Gastroesophageal sphincter (tissue), 4 donors: Measurements from ENCODE around the gene CDH4. TPM values are rescaled to one million over a fixed set of nuclear protein-coding genes. Genes with fewer than 3 reads are reported as not detected.

Source experiments
- ATAC-seq: fragments of 150-250 bp; one replicate; pipeline ENCODE4 v1.9.1; 2016; ENCODE audit warnings: mild to moderate bottlenecking, moderate library complexity
- H3K27ac ChIP-seq, 4 donors: fragments of 200-600 bp; sonication (generic) in 3 of 4; 1 replicate in 3 of 4; 2 replicates in 1 of 4; pipeline ENCODE4 v1.5.1; 2016 to 2019
- H3K27me3 ChIP-seq: fragments of 200-600 bp; sonication (generic); one replicate; pipeline ENCODE4 v1.5.1; 2019
- H3K36me3 ChIP-seq, 2 donors: fragments of 200-600 bp; sonication (generic); one replicate each; pipeline ENCODE4 v1.5.1; 2019; ENCODE audit warnings: control low read depth in 1 of 2
- H3K4me1 ChIP-seq, 3 donors: fragments of 200-600 bp; sonication (generic); 1 replicate in 2 of 3; 2 replicates in 1 of 3; pipeline ENCODE4 v1.5.1; 2016 to 2019; ENCODE audit warnings: control low read depth in 2 of 3
- H3K4me3 ChIP-seq, 2 donors: fragments of 200-600 bp; sonication (generic); one replicate each; pipeline ENCODE4 v1.5.1; 2019; ENCODE audit warnings: mild to moderate bottlenecking in 1 of 2, moderate library complexity in 1 of 2
- H3K9me3 ChIP-seq, 3 donors: fragments of 200-600 bp; sonication (generic); one replicate each; pipeline ENCODE4 v1.5.1; 2017 to 2019; ENCODE audit warnings: control low read depth in 2 of 3
- CTCF ChIP-seq, 4 experiments: fragments of 200-600 bp in 2 of 4; fragments of 450-650 bp in 2 of 4; sonication (generic) in 1 of 4; IDR thresholded peaks; one replicate each; pipeline ENCODE4 v1.5.1; 2017 to 2019; ENCODE audit warnings: antibody characterized with exemption in 4 of 4, mild to moderate bottlenecking in 2 of 4, moderate library complexity in 2 of 4
- EP300 ChIP-seq: sonication (generic); formaldehyde crosslinking; IDR thresholded peaks from one replicate; pipeline ENCODE4 v1.6.1; 2017; ENCODE audit warnings: antibody characterized with exemption, mild to moderate bottlenecking
- POLR2A ChIP-seq, 2 donors: fragments of 450-650 bp; IDR thresholded peaks; one replicate each; pipeline ENCODE4 v1.6.1; 2017; ENCODE audit warnings: antibody characterized with exemption in 2 of 2, mild to moderate bottlenecking in 2 of 2, moderate library complexity in 1 of 2
- POLR2AphosphoS5 ChIP-seq: sonication (generic); formaldehyde crosslinking; IDR thresholded peaks from one replicate; pipeline ENCODE4 v1.6.1; 2017; ENCODE audit warnings: antibody characterized with exemption
- WGBS, 2 donors: methylation state at CpG; one replicate each; pipeline ENCODE4 v1.1.5; 2018; ENCODE audit warnings: low coverage in 1 of 2; 5-methylcytosine and 5-hydroxymethylcytosine counted together
- total RNA-seq, 4 donors: library from RNA; depleted of rRNA; stranded (reverse); fragments of >200 nt; gene quantifications; one replicate each; pipeline ENCODE4 v1.1.0, GENCODE V29; 2016

Gene CDH4
- total RNA-seq, 4 donors from 2014 or later: under 0.01 to 1.5 (median 0.42) TPM; not detected in 1

- H3K36me3 ChIP-seq: no peaks in the 10 kb centered on the region
- no peak for ATAC-seq
- no peaks in the 10 kb centered on the region for H3K9me3 ChIP-seq
- no peak overlapping the region for H3K4me3 ChIP-seq
- 27 to 68% methylated on average over 2 of the region's 15 CpGs for WGBS, 2 donors
- no peak overlapping the region for H3K27ac ChIP-seq
- H3K27me3 ChIP-seq: peaks cover 75% of the 10 kb centered on the region
- TF ChIP-seq POLR2A (IDR thresholded peaks at IDR 0.05) (no peak), CTCF (IDR thresholded peaks at IDR 0.05) (no peak), POLR2AphosphoS5 (no peak), EP300 (no peak)
- no peaks in the 10 kb centered on the region for H3K4me1 ChIP-seq
These were observed 330.3 kb downstream of the CDH4 start for GRCh38 chr20:61582196-61582923.

GRCh38 chr20:61583356-61583755 lies 331.3 kb downstream of the CDH4 start:
- Histone ChIP-seq H3K36me3 (no peaks in the 10 kb centered on the region), H3K9me3 (no peaks in the 10 kb centered on the region), H3K27ac (no peak overlapping the region), H3K4me1 (peaks cover 0 to 7% (median 0%) of the 10 kb centered on the region in 3 donors), H3K27me3 (peaks cover 82% of the 10 kb centered on the region), H3K4me3 (no peak overlapping the region)
- ATAC-seq: no peak
- 49 to 73% methylated on average over 3 to 5 of the region's 9 CpGs for WGBS, 2 donors
- TF ChIP-seq POLR2A (IDR thresholded peaks at IDR 0.05): no peak
- TF ChIP-seq EP300: no peak
- no peak for TF ChIP-seq CTCF (IDR thresholded peaks at IDR 0.05)
- TF ChIP-seq POLR2AphosphoS5: no peak

- TF ChIP-seq EP300: no peak
- TF ChIP-seq CTCF (IDR thresholded peaks at IDR 0.05): no peak
- TF ChIP-seq POLR2AphosphoS5: no peak
- TF ChIP-seq POLR2A (IDR thresholded peaks at IDR 0.05): no peak
- WGBS, 2 donors: 12% methylated on average over 3 of the region's 10 CpGs; no CpG with 5 or more reads in 1 of the 2 donors
- no peaks in the 10 kb centered on the region for H3K36me3 ChIP-seq
- no peak overlapping the region for H3K27ac ChIP-seq
- peaks cover 0 to 17% (median 0%) of the 10 kb centered on the region in 3 donors for H3K4me1 ChIP-seq
- no peak overlapping the region for H3K4me3 ChIP-seq
- no peaks in the 10 kb centered on the region for H3K9me3 ChIP-seq
- H3K27me3 ChIP-seq: peaks cover 83% of the 10 kb centered on the region
- no peak for ATAC-seq
These were observed 332.8 kb downstream of the CDH4 start for GRCh38 chr20:61584851-61585250.

GRCh38 chr20:61585764-61586163 lies 333.7 kb downstream of the CDH4 start:
- 91 to 98% methylated on average over 2 of the region's 2 CpGs for WGBS, 2 donors
- H3K27me3 ChIP-seq: peaks cover 83% of the 10 kb centered on the region
- no peaks in the 10 kb centered on the region for H3K36me3 ChIP-seq
- H3K27ac ChIP-seq: no peak overlapping the region
- no peaks in the 10 kb centered on the region for H3K9me3 ChIP-seq
- H3K4me1 ChIP-seq: peaks cover 0 to 17% (median 0%) of the 10 kb centered on the region in 3 donors
- TF ChIP-seq POLR2A (IDR thresholded peaks at IDR 0.05): no peak
- no peak for TF ChIP-seq EP300
- TF ChIP-seq CTCF (IDR thresholded peaks at IDR 0.05): no peak
- TF ChIP-seq POLR2AphosphoS5: no peak
- H3K4me3 ChIP-seq: no peak overlapping the region
- no peak for ATAC-seq

GRCh38 chr20:61587036-61587435 lies 335.0 kb downstream of the CDH4 start:
- ATAC-seq: no peak
- peaks cover 0 to 9% (median 0%) of the 10 kb centered on the region in 3 donors for H3K9me3 ChIP-seq
- no peaks in the 10 kb centered on the region for H3K36me3 ChIP-seq
- peaks cover 76% of the 10 kb centered on the region for H3K27me3 ChIP-seq
- no peak overlapping the region for H3K4me3 ChIP-seq
- no peak for TF ChIP-seq EP300
- TF ChIP-seq POLR2A (IDR thresholded peaks at IDR 0.05): no peak
- no peak for TF ChIP-seq POLR2AphosphoS5
- H3K4me1 ChIP-seq: peaks cover 0 to 17% (median 0%) of the 10 kb centered on the region in 3 donors
- no peak overlapping the region for H3K27ac ChIP-seq
- WGBS, 2 donors: 82 to 93% methylated on average over 4 to 7 of the region's 7 CpGs
